Gastroesophageal sphincter (tissue), 3 donors: ENCODE measurements around the gene ZCCHC14.

Source experiments
- CTCF ChIP-seq, 4 experiments: fragments of 200-600 bp in 2 of 4; fragments of 450-650 bp in 2 of 4; sonication (generic) in 1 of 4; IDR thresholded peaks; one replicate each; pipeline ENCODE4 v1.5.1; 2017 to 2019; ENCODE audit warnings: antibody characterized with exemption in 4 of 4, mild to moderate bottlenecking in 2 of 4, moderate library complexity in 2 of 4
- EP300 ChIP-seq: sonication (generic); formaldehyde crosslinking; IDR thresholded peaks from one replicate; pipeline ENCODE4 v1.6.1; 2017; ENCODE audit warnings: antibody characterized with exemption, mild to moderate bottlenecking
- POLR2A ChIP-seq, 2 donors: fragments of 450-650 bp; IDR thresholded peaks; one replicate each; pipeline ENCODE4 v1.6.1; 2017; ENCODE audit warnings: antibody characterized with exemption in 2 of 2, mild to moderate bottlenecking in 2 of 2, moderate library complexity in 1 of 2
- POLR2AphosphoS5 ChIP-seq: sonication (generic); formaldehyde crosslinking; IDR thresholded peaks from one replicate; pipeline ENCODE4 v1.6.1; 2017; ENCODE audit warnings: antibody characterized with exemption

- TF ChIP-seq CTCF (IDR thresholded peaks at IDR 0.05) = no peak
- TF ChIP-seq POLR2AphosphoS5 = peak; percentile 9
- TF ChIP-seq POLR2A (IDR thresholded peaks at IDR 0.05) = no peak
- TF ChIP-seq EP300 = no peak
Observed at GRCh38 chr16:87368029-87368770, 124.6 kb downstream of the ZCCHC14 start.
